ENCODE results near the gene TRIP6.
"Not testable (repeated sequence)": the region's sequence is repeated elsewhere in the genome, so short reads cannot be mapped to it uniquely, and the experiment has no call there.

Gene TRIP6

DNA sequence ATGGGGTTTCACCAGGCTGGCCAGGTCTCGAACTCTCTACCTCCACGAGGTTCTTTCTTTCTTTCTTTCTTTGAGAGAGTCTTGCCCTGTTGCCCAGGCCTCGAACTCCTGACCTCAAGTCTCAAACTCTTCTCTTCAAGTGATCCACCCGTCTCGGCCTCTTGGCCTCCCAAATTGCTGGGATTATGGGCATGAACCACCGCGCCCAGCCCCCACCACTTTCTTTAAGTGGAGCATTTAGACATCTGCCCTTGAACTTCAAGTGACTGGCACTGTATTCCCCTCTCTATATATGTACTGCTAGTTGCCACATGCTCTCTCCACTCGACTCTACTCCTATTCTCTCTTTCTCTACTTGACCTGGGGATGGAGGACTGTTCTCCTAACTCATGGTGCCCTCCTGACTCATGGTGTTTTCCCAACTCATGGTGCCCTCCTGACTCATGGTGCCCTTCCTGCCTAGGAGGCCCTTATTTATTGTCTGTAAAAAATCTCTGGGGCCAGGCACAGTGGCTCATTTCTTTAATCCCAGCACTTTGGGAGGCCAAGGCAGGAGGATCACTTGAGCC lies 47.8 kb downstream of the TRIP6 start:
- Histone ChIP-seq H3K27ac (no peak overlapping the region), H3K27me3 (ENCODE audit: insufficient read depth, low read depth) (no peaks in the 10 kb centered on the region; the same call in 1 of the 2 replicates), H3K36me3 (ENCODE audit: insufficient read depth) (no peaks in the 10 kb centered on the region), H3K4me1 (ENCODE audit: low read depth, poor library complexity, severe bottlenecking) (no peaks in the 10 kb centered on the region), H3K9ac (no peak overlapping the region), H3K4me2 (no peak overlapping the region), H2AFZ (ENCODE audit: low read depth) (no peak overlapping the region), H3K79me2 (ENCODE audit: insufficient read depth, low read depth) (no peaks in the 10 kb centered on the region), H4K20me1 (ENCODE audit: insufficient read depth) (no peaks in the 10 kb centered on the region), H3K4me3 (IDR thresholded peaks at IDR 0.05; ENCODE audit: insufficient read depth, low read depth, low read length) (no peak overlapping the region)
- TF ChIP-seq CTCF (conservative IDR thresholded peaks at IDR 0.05; ENCODE audit: low read depth, low read length): no peak

DNA sequence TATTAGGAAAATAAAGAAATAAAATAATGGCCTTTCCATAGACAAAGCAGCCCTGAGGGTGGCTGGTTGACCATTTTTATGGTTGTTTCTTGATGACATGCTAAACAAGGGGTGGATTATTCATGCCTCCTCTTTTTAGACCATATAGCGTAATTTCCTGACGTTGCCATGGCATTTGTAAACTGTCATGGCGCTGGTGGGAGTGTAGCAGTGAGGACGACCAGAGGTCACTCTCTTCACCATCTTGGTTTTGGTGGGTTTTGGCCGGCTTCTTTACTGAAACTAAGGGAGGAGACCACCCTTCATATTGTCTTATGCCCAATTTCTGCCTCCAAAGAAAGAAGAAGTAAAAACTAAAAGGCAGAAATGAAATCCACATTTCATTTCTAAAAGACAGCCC lies 52.1 kb downstream of the TRIP6 start:
- H3K4me2 ChIP-seq; H3K27me3 ChIP-seq (ENCODE audit: insufficient read depth, low read depth); H3K36me3 ChIP-seq (ENCODE audit: insufficient read depth); H3K9ac ChIP-seq; H3K27ac ChIP-seq; H4K20me1 ChIP-seq (ENCODE audit: insufficient read depth); H3K79me2 ChIP-seq (ENCODE audit: insufficient read depth, low read depth); H2AFZ ChIP-seq (ENCODE audit: low read depth); H3K4me3 ChIP-seq (IDR thresholded peaks at IDR 0.05; ENCODE audit: insufficient read depth, low read depth, low read length); H3K4me1 ChIP-seq (ENCODE audit: low read depth, poor library complexity, severe bottlenecking): not testable (repeated sequence)

DNA sequence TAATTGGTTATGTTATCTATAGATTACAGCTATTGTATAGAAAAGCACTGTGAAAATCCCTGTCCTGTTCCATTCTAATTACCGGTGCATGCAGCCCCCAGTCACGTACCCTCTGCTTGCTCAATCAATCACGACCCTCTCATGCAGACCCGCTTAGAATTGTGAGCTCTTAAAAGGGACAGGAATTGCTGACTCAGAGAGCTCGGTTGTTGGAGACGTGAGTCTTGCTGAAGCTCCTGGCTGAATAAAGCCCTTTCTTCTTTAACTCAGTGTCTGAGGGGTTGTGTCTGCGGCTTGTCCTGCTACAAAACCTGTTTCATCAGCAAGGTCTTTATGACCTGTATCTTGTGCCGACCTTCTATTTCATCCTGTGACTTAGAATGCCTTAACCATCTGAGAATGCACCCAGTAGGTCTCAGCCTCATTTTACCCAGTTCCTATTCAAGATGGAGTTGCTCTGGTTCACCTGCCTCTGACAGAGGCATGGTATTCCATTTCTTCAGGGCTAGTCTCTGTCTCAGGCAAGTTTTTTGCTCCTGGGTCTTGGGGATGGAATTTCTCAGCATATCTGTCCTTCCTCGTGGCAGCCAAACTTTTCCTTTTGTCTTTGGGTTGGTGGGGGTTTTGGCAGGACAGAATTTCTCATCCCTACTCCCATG lies 52.7 kb downstream of the TRIP6 start:
- H3K27me3 ChIP-seq (ENCODE audit: insufficient read depth, low read depth); H3K4me1 ChIP-seq (ENCODE audit: low read depth, poor library complexity, severe bottlenecking); H3K36me3 ChIP-seq (ENCODE audit: insufficient read depth); H3K79me2 ChIP-seq (ENCODE audit: insufficient read depth, low read depth); H3K4me2 ChIP-seq; H2AFZ ChIP-seq (ENCODE audit: low read depth); H4K20me1 ChIP-seq (ENCODE audit: insufficient read depth); H3K9ac ChIP-seq; H3K4me3 ChIP-seq (IDR thresholded peaks at IDR 0.05; ENCODE audit: insufficient read depth, low read depth, low read length); H3K27ac ChIP-seq: not testable (repeated sequence)

- Histone ChIP-seq H3K4me3 (IDR thresholded peaks at IDR 0.05; ENCODE audit: insufficient read depth, low read depth, low read length) (no peak overlapping the region), H4K20me1 (ENCODE audit: insufficient read depth) (no peaks in the 10 kb centered on the region), H3K79me2 (ENCODE audit: insufficient read depth, low read depth) (no peaks in the 10 kb centered on the region), H3K27me3 (ENCODE audit: insufficient read depth, low read depth) (no peaks in the 10 kb centered on the region; the same call in 1 of the 2 replicates), H3K27ac (no peak overlapping the region), H3K36me3 (ENCODE audit: insufficient read depth) (no peaks in the 10 kb centered on the region), H2AFZ (ENCODE audit: low read depth) (no peak overlapping the region), H3K4me2 (no peak overlapping the region), H3K4me1 (ENCODE audit: low read depth, poor library complexity, severe bottlenecking) (no peaks in the 10 kb centered on the region), H3K9ac (no peak overlapping the region)
- TF ChIP-seq CTCF (conservative IDR thresholded peaks at IDR 0.05; ENCODE audit: low read depth, low read length): no peak
Observed at GRCh38 chr7:100921039-100921438, 53.9 kb downstream of the TRIP6 start.
